Gastrocnemius medialis (tissue), 4 donors: ENCODE measurements around the gene ETF1.

Experiments
- POLR2A ChIP-seq, 2 donors: fragments of 450-650 bp; IDR thresholded peaks; one replicate each; pipeline ENCODE4 v1.6.1; 2017; ENCODE audit warnings: antibody characterized with exemption in 2 of 2, mild to moderate bottlenecking in 2 of 2, moderate library complexity in 2 of 2
- TF ChIP-seq, protein P1 (sequence below), 5 experiments: fragments of 450-650 bp in 3 of 5; fragments of 200-600 bp in 2 of 5; sonication (generic) in 2 of 5; IDR thresholded peaks in 4 of 5; conservative IDR thresholded peaks in 1 of 5; 1 replicate in 4 of 5; 2 replicates in 1 of 5; pipeline ENCODE4 v1.5.1; 2016 to 2019; ENCODE audit warnings: antibody characterized with exemption in 5 of 5, mild to moderate bottlenecking in 3 of 5, moderate library complexity in 3 of 5

DNA sequence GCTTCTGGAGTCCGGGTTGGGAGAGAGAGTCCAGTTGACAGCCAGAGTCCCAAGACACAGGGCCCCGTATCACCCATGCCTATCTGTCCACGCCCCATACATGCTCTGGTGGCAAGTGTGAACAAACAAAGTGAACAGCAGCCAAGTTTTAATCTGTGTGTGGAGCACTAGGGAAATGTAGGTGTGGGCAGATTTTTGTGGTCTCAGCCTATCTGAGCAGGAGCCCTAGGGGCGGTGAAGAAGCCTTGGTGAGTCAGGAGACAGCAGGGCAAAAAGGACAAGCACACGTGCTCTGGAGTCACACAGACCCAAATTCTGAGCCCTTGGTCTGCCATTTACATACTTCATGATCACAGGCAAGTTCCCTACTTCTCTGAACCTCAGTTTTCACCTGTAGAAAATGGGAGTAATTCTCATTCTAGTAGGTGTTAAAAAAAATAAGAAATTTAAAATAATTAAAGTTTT is 54.5 kb downstream of the ETF1 start:
- TF ChIP-seq, protein P1, sequence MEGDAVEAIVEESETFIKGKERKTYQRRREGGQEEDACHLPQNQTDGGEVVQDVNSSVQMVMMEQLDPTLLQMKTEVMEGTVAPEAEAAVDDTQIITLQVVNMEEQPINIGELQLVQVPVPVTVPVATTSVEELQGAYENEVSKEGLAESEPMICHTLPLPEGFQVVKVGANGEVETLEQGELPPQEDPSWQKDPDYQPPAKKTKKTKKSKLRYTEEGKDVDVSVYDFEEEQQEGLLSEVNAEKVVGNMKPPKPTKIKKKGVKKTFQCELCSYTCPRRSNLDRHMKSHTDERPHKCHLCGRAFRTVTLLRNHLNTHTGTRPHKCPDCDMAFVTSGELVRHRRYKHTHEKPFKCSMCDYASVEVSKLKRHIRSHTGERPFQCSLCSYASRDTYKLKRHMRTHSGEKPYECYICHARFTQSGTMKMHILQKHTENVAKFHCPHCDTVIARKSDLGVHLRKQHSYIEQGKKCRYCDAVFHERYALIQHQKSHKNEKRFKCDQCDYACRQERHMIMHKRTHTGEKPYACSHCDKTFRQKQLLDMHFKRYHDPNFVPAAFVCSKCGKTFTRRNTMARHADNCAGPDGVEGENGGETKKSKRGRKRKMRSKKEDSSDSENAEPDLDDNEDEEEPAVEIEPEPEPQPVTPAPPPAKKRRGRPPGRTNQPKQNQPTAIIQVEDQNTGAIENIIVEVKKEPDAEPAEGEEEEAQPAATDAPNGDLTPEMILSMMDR (IDR thresholded peaks at IDR 0.05 in 4 of 5, conservative IDR thresholded peaks at IDR 0.05 in 1 of 5) = no peak
- no peak for TF ChIP-seq POLR2A (IDR thresholded peaks at IDR 0.05)
